Left ventricle myocardium inferior (tissue), 1 donor: ENCODE results near the gene MS4A10. TPM values are rescaled to one million over a fixed set of nuclear protein-coding genes. Genes with fewer than 3 reads are reported as not detected.

Source experiments
- DNase-seq: peaks from one replicate; pipeline ENCODE4 v3.0.0-alpha.2; 2020
- H3K27ac ChIP-seq: fragments of 200-600 bp; replicated peaks from 2 replicates; pipeline ENCODE4 v1.8.0; 2021
- H3K27me3 ChIP-seq: fragments of 200-600 bp; 2 replicates; pipeline ENCODE4 v1.8.0; 2021; ENCODE audit warnings: low read depth
- H3K36me3 ChIP-seq: fragments of 200-600 bp; 2 replicates; pipeline ENCODE4 v1.8.0; 2021
- H3K4me1 ChIP-seq: fragments of 200-600 bp; 2 replicates; pipeline ENCODE4 v1.8.0; 2021
- H3K4me3 ChIP-seq: fragments of 200-600 bp; 2 replicates; pipeline ENCODE4 v1.8.0; 2021; ENCODE audit warnings: mild to moderate bottlenecking, moderate library complexity
- H3K9me3 ChIP-seq: fragments of 200-600 bp; replicated peaks from 2 replicates; pipeline ENCODE4 v1.8.0; 2021
- CTCF ChIP-seq: fragments of 200-600 bp; IDR thresholded peaks from 2 replicates; pipeline ENCODE4 v1.8.0; 2021; ENCODE audit warnings: antibody characterized with exemption, mild to moderate bottlenecking, borderline replicate concordance
- intact Hi-C: fragments of 100-400 bp; cut with micrococcal nuclease; formaldehyde crosslinking; loops from one replicate; pipeline ENCODE4 v1.11.0; 2022
- total RNA-seq: library from RNA; stranded (reverse); fragmentation: NEBNext Ultra II Directional; extraction: Animal tissue kit (Norgen Biotek cat#: 25700); gene quantifications from one replicate; pipeline ENCODE4 v1.2.1, GENCODE V29; 2021
- donor health status: DM: no; HTN: yes; CAD: no; lungs with severe emphysema.

Gene MS4A10
- total RNA-seq, 1 donor from 2014 or later: not detected

GRCh38 chr11:60762851-60763691, 22.1 kb upstream of the MS4A10 start:
- Histone ChIP-seq H3K9me3 (no peaks in the 10 kb centered on the region), H3K4me1 (peaks cover 3% of the 10 kb centered on the region), H3K36me3 (no peaks in the 10 kb centered on the region), H3K27ac (no peak overlapping the region), H3K27me3 (peaks cover 98% of the 10 kb centered on the region), H3K4me3 (no peak overlapping the region)
- TF ChIP-seq CTCF: peak; percentile 22
- intact Hi-C loops: no loop called here
- DNase-seq: no peak

DNA sequence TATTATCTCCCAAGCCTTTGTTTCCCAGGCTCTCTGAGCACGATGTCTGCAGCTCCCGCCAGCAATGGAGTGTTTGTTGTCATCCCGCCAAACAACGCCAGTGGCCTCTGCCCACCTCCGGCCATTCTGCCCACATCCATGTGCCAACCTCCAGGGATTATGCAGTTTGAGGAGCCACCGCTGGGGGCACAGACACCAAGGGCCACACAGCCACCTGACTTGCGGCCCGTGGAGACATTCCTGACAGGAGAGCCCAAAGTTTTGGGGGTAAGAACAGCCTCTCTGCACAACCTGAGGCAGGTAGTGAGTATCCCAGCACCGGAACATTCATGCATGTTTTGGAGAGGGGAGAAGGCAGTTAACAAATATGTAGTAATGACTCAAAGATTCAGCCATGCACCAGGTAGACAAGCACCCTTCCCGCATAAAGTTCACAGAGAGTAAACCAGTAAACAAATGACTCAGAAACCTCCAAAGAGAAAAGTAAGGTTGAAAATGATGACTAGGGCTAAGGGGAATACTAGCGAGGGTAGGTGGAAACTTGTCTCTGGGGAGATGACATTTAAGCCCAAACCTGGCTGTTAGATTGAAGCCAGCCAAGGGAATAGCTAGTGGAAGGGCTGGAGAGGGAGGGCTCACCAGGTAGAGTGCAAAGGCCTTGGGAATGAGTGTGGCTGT, 21.3 kb upstream of the MS4A10 start:
- peaks cover 98% of the 10 kb centered on the region for H3K27me3 ChIP-seq
- DNase-seq: no peak
- intact Hi-C loops: no loop called here
- peaks cover 3% of the 10 kb centered on the region for H3K4me1 ChIP-seq
- H3K36me3 ChIP-seq: no peaks in the 10 kb centered on the region
- H3K27ac ChIP-seq: no peak overlapping the region
- no peak overlapping the region for H3K4me3 ChIP-seq
- TF ChIP-seq CTCF: no peak
- H3K9me3 ChIP-seq: no peaks in the 10 kb centered on the region

DNA sequence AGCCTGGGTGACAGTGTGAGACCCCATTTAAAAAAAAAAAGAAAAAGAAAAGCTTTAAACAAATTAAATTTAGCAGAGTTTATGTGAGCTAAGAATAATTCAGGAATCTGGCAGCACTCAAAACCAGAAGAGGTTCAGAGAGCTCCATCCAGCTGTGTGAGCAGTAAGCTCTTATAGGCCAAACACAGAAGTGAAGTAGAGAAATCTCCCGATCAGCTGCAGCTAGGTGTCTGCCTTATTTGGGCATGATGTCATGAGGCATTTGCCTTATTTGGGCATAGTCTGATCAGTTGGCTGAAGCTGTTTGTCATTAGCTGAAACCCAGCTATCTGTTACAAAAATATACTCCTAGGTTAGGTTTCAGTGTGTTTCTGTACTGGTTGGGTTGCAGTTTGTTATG, 20.3 kb upstream of the MS4A10 start:
- intact Hi-C loops: no loop called here
- DNase-seq: no peak
- H3K4me3 ChIP-seq: no peak overlapping the region

DNA sequence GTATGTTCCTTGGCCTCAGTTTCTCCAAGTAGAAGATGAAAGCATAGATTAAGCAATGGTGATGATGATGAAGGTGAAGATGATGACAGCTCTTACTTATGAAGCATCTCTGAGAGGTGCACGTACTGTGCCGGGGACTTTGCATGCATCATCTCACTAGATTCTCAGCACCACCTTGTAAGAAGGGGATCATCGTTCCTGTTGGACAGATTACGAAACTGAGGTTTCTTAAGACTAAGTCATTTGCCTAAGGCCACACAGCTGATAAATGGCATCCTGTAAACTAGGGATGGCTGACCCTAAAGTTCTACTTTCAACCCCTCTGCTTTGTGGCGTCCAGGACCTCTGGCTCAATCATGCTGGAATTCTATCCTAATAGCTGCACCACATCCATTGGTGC, 19.8 kb upstream of the MS4A10 start:
- no peak overlapping the region for H3K27ac ChIP-seq
- H3K9me3 ChIP-seq: no peaks in the 10 kb centered on the region
- H3K27me3 ChIP-seq: peaks cover 99% of the 10 kb centered on the region
- no peak for DNase-seq
- H3K4me1 ChIP-seq: no peaks in the 10 kb centered on the region
- no peak overlapping the region for H3K4me3 ChIP-seq
- intact Hi-C loops: no loop called here
- TF ChIP-seq CTCF: no peak
- H3K36me3 ChIP-seq: no peaks in the 10 kb centered on the region

More for the DNA sequence above, 20.3 kb upstream of the MS4A10 start:
- no peaks in the 10 kb centered on the region for H3K9me3 ChIP-seq
- TF ChIP-seq CTCF: no peak
- H3K36me3 ChIP-seq: no peaks in the 10 kb centered on the region
- peaks cover 99% of the 10 kb centered on the region for H3K27me3 ChIP-seq
- no peak overlapping the region for H3K27ac ChIP-seq
- H3K4me1 ChIP-seq: no peaks in the 10 kb centered on the region

GRCh38 chr11:60766547-60766946, 18.6 kb upstream of the MS4A10 start:
- no peak for DNase-seq
- no peak for TF ChIP-seq CTCF
- intact Hi-C loops: no loop called here
- Histone ChIP-seq H3K4me1 (no peaks in the 10 kb centered on the region), H3K36me3 (no peaks in the 10 kb centered on the region), H3K4me3 (no peak overlapping the region), H3K9me3 (no peaks in the 10 kb centered on the region), H3K27ac (no peak overlapping the region), H3K27me3 (peaks cover 99% of the 10 kb centered on the region)
